HG02840 (cell line): ENCODE measurements around the gene ASPN.

ENCODE experiments used
- ATAC-seq: cut with Tn5 transposase; IDR thresholded peaks from one replicate; pipeline ENCODE4 v1.9.1; 2021; ENCODE audit warnings: mild to moderate bottlenecking, moderate library complexity, moderate number of reproducible peaks; ENCODE audit not compliant: unreplicated experiment, low FRiP score

Gene ASPN

GRCh38 chr9:92478783-92479182 is 3.5 kb downstream of the ASPN start:
- no peak for ATAC-seq

GRCh38 chr9:92476962-92477361 is 5.3 kb downstream of the ASPN start:
- no peak for ATAC-seq

- ATAC-seq = no peak
Measured at GRCh38 chr9:92474587-92474986, 7.7 kb downstream of the ASPN start.

DNA sequence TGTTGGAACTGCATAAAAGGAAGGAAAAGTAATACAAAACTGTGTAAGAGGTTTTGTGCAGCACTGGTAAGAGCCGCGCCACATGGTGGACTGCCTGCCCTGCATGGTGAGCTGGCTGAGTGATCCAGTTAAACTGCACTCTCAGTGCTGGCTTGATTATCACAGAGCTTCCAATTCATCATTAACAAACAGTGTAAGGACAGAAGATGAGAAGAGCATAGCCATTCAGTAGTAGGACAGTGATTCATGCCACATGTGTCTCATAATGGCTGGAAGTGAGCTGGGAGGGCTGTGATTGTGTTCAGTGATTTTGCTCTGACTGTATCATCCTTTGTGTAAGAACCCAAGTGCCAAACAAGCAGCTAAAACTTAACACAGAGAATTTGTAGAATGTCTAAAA is 14.1 kb downstream of the ASPN start:
- no peak for ATAC-seq

GRCh38 chr9:92467511-92467910 is 14.8 kb downstream of the ASPN start:
- no peak for ATAC-seq

DNA sequence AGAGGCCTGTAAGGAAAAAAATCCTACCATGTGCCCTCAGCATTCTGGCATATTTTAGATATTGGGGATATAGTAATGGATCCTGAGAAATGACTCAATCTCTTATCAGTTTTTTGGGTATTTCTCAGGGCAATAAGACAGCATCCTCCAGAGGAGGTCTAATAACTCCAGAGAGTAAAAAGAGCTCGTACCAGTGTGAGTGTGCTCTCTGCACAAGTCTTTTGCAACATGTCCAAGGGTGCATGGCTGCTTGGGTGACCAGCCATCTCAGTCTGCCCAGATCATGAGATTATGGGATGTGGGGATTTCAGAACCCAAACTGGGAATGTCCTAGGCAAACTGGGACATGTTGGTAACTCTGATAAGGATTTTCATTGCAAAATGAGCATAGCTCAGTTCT is 15.3 kb downstream of the ASPN start:
- ATAC-seq = no peak

DNA sequence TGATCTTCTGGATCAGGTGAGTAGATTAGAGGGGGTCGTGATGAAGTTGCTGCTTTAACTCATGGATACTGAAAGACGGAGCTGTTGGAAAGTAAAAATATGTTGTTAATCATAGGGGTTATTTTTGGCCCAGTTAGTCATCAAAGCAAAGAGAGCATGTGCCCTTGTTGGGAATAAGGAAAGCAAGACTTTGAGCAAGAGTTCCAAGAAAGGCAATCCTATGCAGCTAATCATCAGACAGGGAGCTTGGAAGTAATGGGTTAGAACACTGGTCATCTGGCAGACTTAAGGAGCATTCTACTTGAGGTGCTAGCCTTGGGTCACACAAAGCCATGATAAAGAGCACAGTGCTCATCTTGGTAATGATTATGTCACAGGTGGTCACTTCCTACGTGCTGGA is 18.3 kb downstream of the ASPN start:
- ATAC-seq = no peak

DNA sequence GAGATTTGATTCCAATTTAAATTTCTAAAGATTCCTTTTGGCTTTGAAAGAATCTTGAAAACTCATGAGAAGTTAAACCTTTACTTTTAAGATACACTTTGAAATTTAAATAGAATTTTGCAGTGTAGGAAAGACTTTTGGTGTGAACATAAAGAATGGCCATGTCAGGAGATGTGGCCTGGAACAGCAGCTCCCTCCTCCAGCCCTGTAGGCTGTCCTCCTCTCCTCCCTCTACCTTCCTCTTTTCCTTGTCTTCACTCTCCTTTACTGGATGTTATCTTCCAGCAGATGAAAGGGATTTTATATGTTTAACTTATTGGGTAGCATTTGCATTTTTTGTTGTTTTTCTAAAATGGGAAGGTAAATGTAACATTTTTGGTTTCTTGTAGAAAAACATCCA is 18.9 kb downstream of the ASPN start:
- ATAC-seq = no peak

DNA sequence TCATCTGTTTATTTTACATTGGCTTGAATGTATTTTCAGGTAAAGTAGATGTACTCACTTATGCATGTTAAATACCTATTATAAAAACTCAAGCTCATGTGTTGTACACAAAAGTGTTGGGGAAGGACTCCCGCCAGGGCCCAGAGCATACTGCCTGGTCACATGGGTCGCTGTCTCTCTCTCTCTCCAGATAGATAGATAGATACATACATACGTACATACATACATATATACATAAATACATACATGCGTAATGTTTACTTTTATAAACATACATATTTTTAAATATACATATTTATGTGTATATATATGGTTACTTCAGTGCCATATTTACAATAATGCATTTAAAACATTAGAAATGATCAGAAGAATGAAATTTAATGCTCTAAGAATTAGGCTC is 24.7 kb downstream of the ASPN start:
- ATAC-seq = no peak

GRCh38 chr9:92455217-92455616 is 27.1 kb downstream of the ASPN start:
- no peak for ATAC-seq

DNA sequence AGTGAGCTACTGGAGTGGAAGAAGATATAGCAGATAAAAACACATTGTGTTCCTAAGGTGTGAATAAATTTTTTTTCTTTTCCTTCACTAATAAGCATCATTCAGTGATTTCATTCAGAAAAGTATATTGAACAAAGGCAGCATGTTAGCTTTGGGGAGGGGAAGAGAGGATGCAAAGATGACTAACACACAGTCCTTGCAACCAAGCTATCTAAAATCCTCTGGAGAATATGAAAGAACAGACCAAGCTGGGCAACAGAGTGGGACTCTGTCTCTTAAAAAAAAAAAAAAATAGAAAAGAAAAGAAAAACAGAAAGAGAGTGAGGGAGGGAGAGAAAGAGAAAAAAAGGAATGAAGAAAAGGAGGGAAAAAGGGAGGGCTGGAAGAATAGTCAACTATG is 35.8 kb downstream of the ASPN start:
- ATAC-seq = no peak

DNA sequence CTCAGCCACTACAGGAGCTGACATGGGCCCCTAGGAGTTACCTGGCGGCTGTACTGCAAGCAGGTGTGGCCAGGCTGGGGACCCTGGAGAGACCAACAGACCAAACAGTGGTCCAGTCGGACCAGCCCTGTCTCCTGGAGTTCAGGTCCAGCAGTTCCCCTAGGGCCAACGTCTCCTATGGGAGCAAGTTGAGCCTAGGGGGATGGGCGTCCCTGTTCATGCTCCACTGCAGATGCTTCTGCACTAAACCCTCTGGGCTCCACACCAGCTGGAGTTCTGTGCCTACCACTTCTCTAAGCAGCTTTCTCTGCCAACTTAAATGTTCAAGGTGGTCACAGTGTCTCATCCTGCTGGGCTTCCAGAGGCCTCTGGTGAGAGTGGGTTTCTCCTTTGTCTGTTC is 37.5 kb downstream of the ASPN start:
- ATAC-seq = no peak

- ATAC-seq = no peak
Measured at GRCh38 chr9:92440751-92441046, 41.6 kb downstream of the ASPN start.

DNA sequence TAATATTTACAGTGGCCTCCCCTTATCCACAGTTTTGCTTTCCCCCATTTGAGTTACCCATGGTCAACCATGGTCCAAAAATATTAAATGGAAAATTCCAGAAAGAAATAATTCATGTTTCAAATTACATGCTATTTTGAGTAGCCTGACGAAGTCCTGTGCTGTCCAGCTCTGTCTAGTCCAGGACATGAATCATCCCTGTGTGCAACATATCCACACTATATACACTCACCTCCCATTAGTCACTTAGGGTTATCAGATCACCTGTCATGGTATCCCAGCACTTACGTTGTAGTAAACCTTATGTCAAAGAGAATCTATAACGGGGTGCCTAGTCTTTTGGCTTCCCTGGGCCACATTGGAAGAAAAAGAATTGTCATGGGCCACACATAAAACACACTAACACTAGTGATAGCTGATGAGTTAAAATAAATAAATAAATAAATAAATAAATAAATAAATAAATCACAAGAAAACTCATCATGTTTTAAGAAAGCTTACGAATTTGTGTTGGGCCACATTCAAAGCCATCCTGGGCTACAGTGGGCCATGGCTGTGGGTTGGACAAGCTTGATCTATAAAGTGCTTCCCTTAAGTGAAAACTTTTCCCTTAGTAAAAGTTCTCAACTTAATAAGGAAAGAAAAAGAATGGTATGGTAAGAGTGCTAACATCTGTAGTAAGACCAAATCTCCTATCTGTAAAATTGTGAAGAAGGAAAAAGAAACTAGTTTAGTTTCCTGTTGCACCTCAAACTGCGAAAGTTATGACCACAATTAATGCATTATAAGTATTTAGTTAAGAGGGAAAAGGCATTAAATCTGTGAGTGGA is 42.2 kb downstream of the ASPN start:
- ATAC-seq = no peak

DNA sequence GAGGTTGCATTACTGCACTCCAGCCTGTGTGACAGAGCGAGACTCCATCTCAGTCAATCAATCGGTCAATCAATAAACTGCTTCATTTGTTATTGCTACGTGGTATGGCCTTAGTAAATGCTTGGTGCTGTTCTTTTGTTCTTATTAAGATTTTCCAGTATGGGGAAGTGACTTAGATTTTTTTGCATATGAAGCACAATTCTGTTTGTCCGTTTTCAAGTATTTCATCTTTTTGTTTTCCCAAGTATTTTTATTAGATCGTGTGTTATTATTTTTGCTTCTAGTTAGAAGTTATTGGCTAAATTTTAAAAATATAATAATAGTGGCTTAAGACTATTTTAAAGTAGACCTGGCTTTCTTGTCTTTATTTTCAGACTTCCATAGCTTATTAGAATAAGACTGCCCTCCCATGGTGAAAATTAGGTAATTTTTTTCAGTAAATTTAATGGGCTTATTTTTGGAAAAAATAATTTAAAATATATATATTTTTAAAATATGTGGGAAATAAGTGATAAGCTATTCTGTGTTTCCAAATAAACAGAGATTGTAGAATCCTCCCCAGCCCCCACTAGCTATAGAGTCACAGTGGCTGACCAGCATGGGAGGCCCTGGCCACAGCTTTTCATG is 43.3 kb downstream of the ASPN start:
- ATAC-seq = no peak

DNA sequence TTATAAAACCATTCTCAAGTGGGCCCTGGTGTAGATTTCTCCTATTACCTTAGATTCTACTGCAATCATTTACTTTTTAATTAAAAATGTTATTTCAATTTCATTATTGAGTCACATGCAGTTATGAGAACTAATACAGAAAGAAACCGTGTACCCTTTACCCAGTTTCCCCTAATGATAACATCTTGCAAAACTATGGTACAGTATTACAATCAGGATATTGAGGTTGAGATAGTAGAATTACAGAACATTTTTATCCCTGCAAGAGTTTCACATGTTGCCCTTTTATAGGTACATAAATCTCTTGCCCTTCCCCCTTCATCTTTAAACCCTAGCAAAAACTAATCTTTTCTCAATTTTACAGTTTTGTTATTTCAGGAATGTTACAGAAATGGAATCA is 47.0 kb downstream of the ASPN start:
- no peak for ATAC-seq

- no peak for ATAC-seq
Measured at GRCh38 chr9:92432972-92433548, 49.2 kb downstream of the ASPN start.

DNA sequence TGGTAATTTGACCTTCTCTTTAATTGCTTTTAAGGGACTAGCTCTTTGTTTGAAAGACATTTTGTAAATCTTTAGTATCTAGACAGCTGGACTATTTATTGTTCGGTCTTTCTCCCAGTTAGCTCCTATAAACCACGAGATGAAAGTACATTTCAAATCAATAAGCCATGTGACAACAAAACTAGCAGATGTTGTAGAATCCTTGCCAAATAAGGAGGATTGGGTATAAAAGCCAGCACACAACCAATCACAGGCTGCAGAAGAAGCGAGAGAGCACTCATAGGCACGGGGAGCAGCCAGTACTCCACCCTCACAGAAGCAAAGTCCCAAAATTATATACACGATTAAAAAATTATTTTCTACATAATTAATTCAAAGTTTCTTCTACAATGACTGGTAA is 50.0 kb downstream of the ASPN start:
- no peak for ATAC-seq

GRCh38 chr9:92429836-92430235 is 52.5 kb downstream of the ASPN start:
- no peak for ATAC-seq

GRCh38 chr9:92426501-92427145 is 55.7 kb downstream of the ASPN start:
- no peak for ATAC-seq

DNA sequence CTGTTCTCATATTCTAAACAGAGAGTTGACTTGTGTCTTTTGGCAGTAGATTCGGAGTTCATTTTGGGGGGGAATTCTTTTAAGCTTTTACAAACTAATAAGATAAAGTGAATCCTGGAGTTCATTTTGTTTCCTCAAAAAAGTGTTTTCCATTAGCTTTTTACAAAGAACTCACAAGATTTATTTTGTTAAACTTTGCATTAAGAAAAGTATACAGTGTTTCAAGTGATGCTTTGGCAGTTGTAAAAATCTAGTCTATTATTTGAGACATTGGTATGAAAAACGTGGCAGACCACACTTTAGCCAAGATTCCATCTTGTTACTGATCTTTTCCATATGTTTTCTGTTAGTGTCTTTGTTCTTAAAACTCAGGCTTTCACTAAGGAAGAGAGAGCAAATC is 56.8 kb downstream of the ASPN start:
- ATAC-seq = no peak

DNA sequence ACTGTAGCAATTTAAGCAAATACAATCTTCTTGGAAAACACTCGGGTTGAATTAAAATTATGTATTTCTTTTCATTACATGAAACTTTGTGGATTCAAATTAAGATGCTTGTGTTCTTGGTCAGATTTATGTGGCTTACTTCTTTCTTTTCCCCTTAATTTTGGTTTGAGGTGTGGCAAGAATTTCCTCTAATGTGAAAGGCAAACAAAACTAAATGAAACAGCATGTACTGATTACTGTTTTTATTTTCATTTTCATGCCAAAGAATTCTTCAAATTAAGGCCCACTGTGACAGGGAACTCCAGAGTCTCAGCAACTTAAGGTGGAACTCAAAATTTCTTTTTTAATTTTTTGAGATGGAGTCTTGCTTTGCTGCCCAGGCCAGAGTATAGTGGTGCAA is 58.0 kb downstream of the ASPN start, which contains the start of gene OMD:
Gene OMD, minus strand, starts transcription at position 132 of the 400 bp plus-strand sequence. CDS start 6,913 bp downstream, outside the sequence.
- ATAC-seq = no peak
